HEK293 (cell line): ENCODE results near the gene RPUSD1.

Source experiments
- CTCF ChIA-PET: fragments of 350-600 bp; formaldehyde crosslinking; extraction: SDS; loops from one replicate; lab custom pipeline; 2021; ENCODE audit warnings: antibody characterized with exemption; lab: Yijun Ruan, JAX
- POLR2A ChIA-PET: fragments of 300-600 bp; formaldehyde crosslinking; extraction: SDS; loops from one replicate; lab custom pipeline; 2020; ENCODE audit warnings: antibody characterized with exemption, inconsistent platforms; lab: Yijun Ruan, JAX
- H3K27ac ChIP-seq: fragments of 200-500 bp; sonication (Bioruptor generic); 2 replicates; pipeline ENCODE4 v1.5.1; 2014; ENCODE audit warnings: low read depth, low read length, control low read depth, inconsistent platforms; ENCODE audit errors: extremely low read depth
- H3K36me3 ChIP-seq, 2 experiments: fragments of 200-500 bp in 1 of 2; sonication (Bioruptor generic) in 1 of 2; 1 replicate in 1 of 2; 2 replicates in 1 of 2; pipeline ENCODE4 v1.5.1; 2014 to 2017; ENCODE audit warnings: inconsistent platforms in 2 of 2, low read length in 2 of 2; ENCODE audit not compliant: control insufficient read depth in 2 of 2, insufficient read depth in 1 of 2
- H3K4me1 ChIP-seq: fragments of 200-500 bp; sonication (Bioruptor generic); 2 replicates; pipeline ENCODE4 v1.5.1; 2014; ENCODE audit warnings: mild to moderate bottlenecking, low read length, inconsistent platforms; ENCODE audit not compliant: control insufficient read depth, insufficient read depth
- H3K4me3 ChIP-seq: 2 replicates; pipeline ENCODE4 v1.5.1; 2011; ENCODE audit warnings: low read depth, mild to moderate bottlenecking, control low read depth, low read length, moderate library complexity
- H3K9me3 ChIP-seq: fragments of 200-500 bp; sonication (Bioruptor generic); 2 replicates; pipeline ENCODE4 v1.5.1; 2014; ENCODE audit warnings: low read depth, low read length, inconsistent platforms; ENCODE audit not compliant: control insufficient read depth, insufficient read depth
- EGR2 ChIP-seq: fragments of 450-650 bp; formaldehyde crosslinking; IDR thresholded peaks from 2 replicates; pipeline ENCODE4 v1.5.1; 2016; ENCODE audit warnings: low read depth, missing biosample characterization, missing genetic modification characterization
- KLF1 ChIP-seq: fragments of 450-650 bp; formaldehyde crosslinking; IDR thresholded peaks from 2 replicates; pipeline ENCODE4 v1.5.1; 2016; ENCODE audit warnings: missing biosample characterization, missing genetic modification characterization
- KLF7 ChIP-seq: fragments of 450-650 bp; formaldehyde crosslinking; IDR thresholded peaks from 2 replicates; pipeline ENCODE4 v1.5.1; 2016; ENCODE audit warnings: missing biosample characterization, missing genetic modification characterization, borderline replicate concordance
- SP2 ChIP-seq: fragments of 450-650 bp; formaldehyde crosslinking; IDR thresholded peaks from 2 replicates; pipeline ENCODE4 v1.5.1; 2016; ENCODE audit warnings: missing biosample characterization, missing genetic modification characterization
- ZFHX2 ChIP-seq: fragments of 450-650 bp; formaldehyde crosslinking; conservative IDR thresholded peaks from 2 replicates; pipeline ENCODE4 v1.5.1; 2016; ENCODE audit warnings: missing biosample characterization, missing genetic modification characterization
- ZNF23 ChIP-seq: fragments of 450-650 bp; formaldehyde crosslinking; IDR thresholded peaks from 2 replicates; pipeline ENCODE4 v1.5.1; 2016; ENCODE audit warnings: missing biosample characterization, missing genetic modification characterization, borderline replicate concordance
- ZNF266 ChIP-seq: fragments of 450-650 bp; formaldehyde crosslinking; IDR thresholded peaks from 2 replicates; pipeline ENCODE4 v1.5.1; 2016; ENCODE audit warnings: missing biosample characterization, missing genetic modification characterization, low read depth
- ZNF555 ChIP-seq: fragments of 450-650 bp; formaldehyde crosslinking; conservative IDR thresholded peaks from 2 replicates; pipeline ENCODE4 v1.5.1; 2017; ENCODE audit warnings: missing biosample characterization, mild to moderate bottlenecking, missing genetic modification characterization, inconsistent platforms
- ZNF558 ChIP-seq: fragments of 450-650 bp; formaldehyde crosslinking; IDR thresholded peaks from 2 replicates; pipeline ENCODE4 v1.5.1; 2016; ENCODE audit warnings: missing biosample characterization, missing genetic modification characterization
- ZNF621 ChIP-seq: fragments of 450-650 bp; formaldehyde crosslinking; IDR thresholded peaks from 2 replicates; pipeline ENCODE4 v1.5.1; 2017; ENCODE audit warnings: missing biosample characterization, missing genetic modification characterization
- ZNF624 ChIP-seq: fragments of 450-650 bp; formaldehyde crosslinking; IDR thresholded peaks from 2 replicates; pipeline ENCODE4 v1.5.1; 2017; ENCODE audit warnings: missing biosample characterization, missing genetic modification characterization
- ZNF658 ChIP-seq: fragments of 450-650 bp; formaldehyde crosslinking; IDR thresholded peaks from 2 replicates; pipeline ENCODE4; 2016; ENCODE audit warnings: missing biosample characterization, missing genetic modification characterization
- ZNF670 ChIP-seq: fragments of 450-650 bp; formaldehyde crosslinking; IDR thresholded peaks from 2 replicates; pipeline ENCODE4 v1.5.1; 2016; ENCODE audit warnings: missing biosample characterization, missing genetic modification characterization, low read depth
- ZNF785 ChIP-seq: fragments of 450-650 bp; formaldehyde crosslinking; IDR thresholded peaks from 2 replicates; pipeline ENCODE4 v1.5.1; 2016; ENCODE audit warnings: missing biosample characterization, missing genetic modification characterization
- ZSCAN30 ChIP-seq: fragments of 450-650 bp; IDR thresholded peaks from 2 replicates; pipeline ENCODE4 v1.5.1; 2018; ENCODE audit warnings: missing biosample characterization, mild to moderate bottlenecking, missing genetic modification characterization, moderate library complexity
- TF ChIP-seq, protein P1 (sequence below): fragments of 450-650 bp; formaldehyde crosslinking; optimal IDR thresholded peaks from 2 replicates; pipeline ENCODE3; 2016; ENCODE audit warnings: missing biosample characterization, mild to moderate bottlenecking, missing genetic modification characterization
- TF ChIP-seq, protein P2 (sequence below): fragments of 450-650 bp; formaldehyde crosslinking; IDR thresholded peaks from 2 replicates; pipeline ENCODE4; 2016; ENCODE audit warnings: missing biosample characterization, missing genetic modification characterization
- TF ChIP-seq, protein P3 (sequence below): fragments of 450-650 bp; formaldehyde crosslinking; IDR thresholded peaks from 2 replicates; pipeline ENCODE4 v1.5.1; 2016; ENCODE audit warnings: missing biosample characterization, missing genetic modification characterization
- TF ChIP-seq, protein P4 (sequence below): fragments of 450-650 bp; formaldehyde crosslinking; IDR thresholded peaks from 2 replicates; pipeline ENCODE4 v1.5.1; 2016; ENCODE audit warnings: missing biosample characterization, missing genetic modification characterization
- TF ChIP-seq, protein P5 (sequence below): fragments of 450-650 bp; formaldehyde crosslinking; IDR thresholded peaks from 2 replicates; pipeline ENCODE4 v1.5.1; 2016; ENCODE audit warnings: missing biosample characterization, missing genetic modification characterization
- TF ChIP-seq, protein P6 (sequence below): fragments of 450-650 bp; formaldehyde crosslinking; IDR thresholded peaks from 2 replicates; pipeline ENCODE4 v1.5.1; 2016; ENCODE audit warnings: missing biosample characterization, missing genetic modification characterization
- TF ChIP-seq, protein P7 (sequence below): fragments of 450-650 bp; formaldehyde crosslinking; IDR thresholded peaks from 2 replicates; pipeline ENCODE4 v1.5.1; 2016; ENCODE audit warnings: missing biosample characterization, missing genetic modification characterization, low read depth

RPUSD1 gene

DNA sequence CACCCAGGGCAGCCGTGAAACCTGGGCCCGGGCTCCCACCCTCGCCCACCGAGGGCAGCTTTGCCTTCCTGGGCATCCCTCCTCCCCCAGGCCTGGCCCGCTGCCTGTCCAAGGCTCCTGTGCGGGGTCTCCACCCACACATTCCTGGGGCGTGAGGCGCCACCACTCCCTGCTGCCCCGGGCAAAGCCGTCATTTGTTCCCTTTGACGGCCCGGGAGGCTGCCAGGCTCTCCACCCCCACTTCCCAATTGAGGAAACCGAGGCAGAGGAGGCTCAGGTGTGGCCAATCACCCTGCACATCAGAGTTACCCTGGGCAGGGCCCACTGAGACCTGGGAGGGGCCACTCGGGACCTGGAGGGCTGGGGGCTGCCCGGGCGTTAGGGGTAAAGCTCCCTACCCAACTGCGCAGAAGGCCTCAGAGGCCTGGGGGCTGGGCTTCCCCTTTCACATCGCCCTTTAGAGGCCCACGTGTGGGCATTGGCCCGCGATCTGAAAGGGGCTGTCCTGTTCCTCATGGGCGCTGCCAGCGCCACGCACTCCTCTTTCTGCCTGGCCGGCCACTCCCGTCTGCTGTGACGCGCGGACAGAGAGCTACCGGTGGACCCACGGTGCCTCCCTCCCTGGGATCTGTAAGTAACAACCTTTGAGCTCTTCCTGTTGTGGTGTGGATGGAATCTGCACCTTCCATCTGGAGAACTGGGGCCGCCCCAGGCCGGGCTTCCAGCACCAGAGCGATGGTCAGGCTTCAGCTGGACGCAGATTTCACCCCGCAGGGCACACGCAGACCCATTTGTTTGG lies 27.4 kb downstream of the RPUSD1 start, which contains the start of gene MSLN:
Gene MSLN, plus strand, starts transcription at position 190 of the 799 bp plus-strand sequence. CDS start 1,947 bp downstream, outside the sequence.
- Histone ChIP-seq H3K36me3 (no peaks in the 10 kb centered on the region), H3K4me1 (no peaks in the 10 kb centered on the region), H3K4me3 (no peak within 1 kb of the TSS), H3K9me3 (no peaks in the 10 kb centered on the region), H3K27ac (no peak within 1 kb of the TSS)
- POLR2A ChIA-PET = no interaction called here
- TF ChIP-seq EGR2 (peak; percentile 93), ZFHX2 (tag by site-specific recombination) (peak; percentile 94), ZNF266 (tag by site-specific recombination) (peak; percentile 93; the same call in 1 of the 2 replicates), KLF1 (peak; percentile 69)
- TF ChIP-seq, protein P1, sequence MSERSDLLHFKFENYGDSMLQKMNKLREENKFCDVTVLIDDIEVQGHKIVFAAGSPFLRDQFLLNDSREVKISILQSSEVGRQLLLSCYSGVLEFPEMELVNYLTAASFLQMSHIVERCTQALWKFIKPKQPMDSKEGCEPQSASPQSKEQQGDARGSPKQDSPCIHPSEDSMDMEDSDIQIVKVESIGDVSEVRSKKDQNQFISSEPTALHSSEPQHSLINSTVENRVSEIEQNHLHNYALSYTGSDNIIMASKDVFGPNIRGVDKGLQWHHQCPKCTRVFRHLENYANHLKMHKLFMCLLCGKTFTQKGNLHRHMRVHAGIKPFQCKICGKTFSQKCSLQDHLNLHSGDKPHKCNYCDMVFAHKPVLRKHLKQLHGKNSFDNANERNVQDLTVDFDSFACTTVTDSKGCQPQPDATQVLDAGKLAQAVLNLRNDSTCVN (tag by site-specific recombination) = no peak
- CTCF ChIA-PET = interaction anchor here (1.3 kb wide), 1 partner anchor 15 kb away, joined by 4 read pairs; no protein-coding TSS in a partner anchor

DNA sequence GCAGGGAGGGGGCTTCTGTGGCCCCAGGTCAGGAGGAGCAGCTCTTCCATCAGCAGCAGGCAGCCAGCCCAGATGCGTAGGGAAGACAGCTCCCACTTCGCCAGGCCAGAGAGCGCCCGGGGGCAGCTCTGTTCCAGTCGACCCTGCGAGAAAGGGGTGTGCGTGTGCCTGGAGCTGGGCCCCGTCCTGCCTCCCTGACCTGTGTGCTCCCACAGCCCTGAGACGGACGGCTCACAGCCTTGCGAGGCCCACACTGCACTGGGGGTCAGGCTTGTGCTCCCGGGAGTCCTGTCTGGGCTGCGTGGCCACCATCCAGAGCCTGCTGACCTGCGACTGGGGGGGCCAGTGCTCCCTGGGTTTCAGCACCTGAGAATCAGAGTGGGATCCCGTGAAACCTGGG lies 28.1 kb downstream of the RPUSD1 start:
- Histone ChIP-seq H3K4me3 (no peak overlapping the region), H3K4me1 (no peaks in the 10 kb centered on the region), H3K36me3 (no peaks in the 10 kb centered on the region), H3K27ac (no peak overlapping the region), H3K9me3 (no peaks in the 10 kb centered on the region)
- no peak for TF ChIP-seq ZNF558 (tag by site-specific recombination)
- TF ChIP-seq, protein P2, sequence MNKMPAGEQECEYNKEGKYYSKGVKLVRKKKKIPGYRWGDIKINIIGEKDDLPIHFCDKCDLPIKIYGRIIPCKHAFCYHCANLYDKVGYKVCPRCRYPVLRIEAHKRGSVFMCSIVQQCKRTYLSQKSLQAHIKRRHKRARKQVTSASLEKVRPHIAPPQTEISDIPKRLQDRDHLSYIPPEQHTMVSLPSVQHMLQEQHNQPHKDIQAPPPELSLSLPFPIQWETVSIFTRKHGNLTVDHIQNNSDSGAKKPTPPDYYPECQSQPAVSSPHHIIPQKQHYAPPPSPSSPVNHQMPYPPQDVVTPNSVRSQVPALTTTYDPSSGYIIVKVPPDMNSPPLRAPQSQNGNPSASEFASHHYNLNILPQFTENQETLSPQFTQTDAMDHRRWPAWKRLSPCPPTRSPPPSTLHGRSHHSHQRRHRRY (tag by site-specific recombination) = no peak
- TF ChIP-seq, protein P3, sequence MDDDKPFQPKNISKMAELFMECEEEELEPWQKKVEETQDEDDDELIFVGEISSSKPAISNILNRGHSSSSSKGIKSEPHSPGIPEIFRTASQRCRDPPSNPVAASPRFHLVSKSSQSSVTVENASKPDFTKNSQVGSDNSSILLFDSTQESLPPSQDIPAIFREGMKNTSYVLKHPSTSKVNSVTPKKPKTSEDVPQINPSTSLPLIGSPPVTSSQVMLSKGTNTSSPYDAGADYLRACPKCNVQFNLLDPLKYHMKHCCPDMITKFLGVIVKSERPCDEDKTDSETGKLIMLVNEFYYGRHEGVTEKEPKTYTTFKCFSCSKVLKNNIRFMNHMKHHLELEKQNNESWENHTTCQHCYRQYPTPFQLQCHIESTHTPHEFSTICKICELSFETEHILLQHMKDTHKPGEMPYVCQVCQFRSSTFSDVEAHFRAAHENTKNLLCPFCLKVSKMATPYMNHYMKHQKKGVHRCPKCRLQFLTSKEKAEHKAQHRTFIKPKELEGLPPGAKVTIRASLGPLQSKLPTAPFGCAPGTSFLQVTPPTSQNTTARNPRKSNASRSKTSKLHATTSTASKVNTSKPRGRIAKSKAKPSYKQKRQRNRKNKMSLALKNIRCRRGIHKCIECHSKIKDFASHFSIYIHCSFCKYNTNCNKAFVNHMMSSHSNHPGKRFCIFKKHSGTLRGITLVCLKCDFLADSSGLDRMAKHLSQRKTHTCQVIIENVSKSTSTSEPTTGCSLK (tag by site-specific recombination) = no peak
- no peak for TF ChIP-seq SP2 (tag by site-specific recombination)
- TF ChIP-seq ZNF785 (tag by site-specific recombination) = no peak
- TF ChIP-seq ZNF658 (tag by site-specific recombination) = no peak
- TF ChIP-seq ZNF621 = no peak
- TF ChIP-seq, protein P4, sequence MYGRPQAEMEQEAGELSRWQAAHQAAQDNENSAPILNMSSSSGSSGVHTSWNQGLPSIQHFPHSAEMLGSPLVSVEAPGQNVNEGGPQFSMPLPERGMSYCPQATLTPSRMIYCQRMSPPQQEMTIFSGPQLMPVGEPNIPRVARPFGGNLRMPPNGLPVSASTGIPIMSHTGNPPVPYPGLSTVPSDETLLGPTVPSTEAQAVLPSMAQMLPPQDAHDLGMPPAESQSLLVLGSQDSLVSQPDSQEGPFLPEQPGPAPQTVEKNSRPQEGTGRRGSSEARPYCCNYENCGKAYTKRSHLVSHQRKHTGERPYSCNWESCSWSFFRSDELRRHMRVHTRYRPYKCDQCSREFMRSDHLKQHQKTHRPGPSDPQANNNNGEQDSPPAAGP (tag by site-specific recombination) = no peak
- TF ChIP-seq ZNF670 (tag by site-specific recombination) = no peak
- TF ChIP-seq ZNF555 (tag by site-specific recombination) = no peak
- TF ChIP-seq KLF7 (tag by site-specific recombination) = no peak
- TF ChIP-seq, protein P5, sequence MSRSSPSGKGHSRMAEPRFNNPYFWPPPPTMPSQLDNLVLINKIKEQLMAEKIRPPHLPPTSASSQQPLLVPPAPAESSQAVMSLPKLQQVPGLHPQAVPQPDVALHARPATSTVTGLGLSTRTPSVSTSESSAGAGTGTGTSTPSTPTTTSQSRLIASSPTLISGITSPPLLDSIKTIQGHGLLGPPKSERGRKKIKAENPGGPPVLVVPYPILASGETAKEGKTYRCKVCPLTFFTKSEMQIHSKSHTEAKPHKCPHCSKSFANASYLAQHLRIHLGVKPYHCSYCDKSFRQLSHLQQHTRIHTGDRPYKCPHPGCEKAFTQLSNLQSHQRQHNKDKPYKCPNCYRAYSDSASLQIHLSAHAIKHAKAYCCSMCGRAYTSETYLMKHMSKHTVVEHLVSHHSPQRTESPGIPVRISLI (tag by site-specific recombination) = no peak
- TF ChIP-seq, protein P6, sequence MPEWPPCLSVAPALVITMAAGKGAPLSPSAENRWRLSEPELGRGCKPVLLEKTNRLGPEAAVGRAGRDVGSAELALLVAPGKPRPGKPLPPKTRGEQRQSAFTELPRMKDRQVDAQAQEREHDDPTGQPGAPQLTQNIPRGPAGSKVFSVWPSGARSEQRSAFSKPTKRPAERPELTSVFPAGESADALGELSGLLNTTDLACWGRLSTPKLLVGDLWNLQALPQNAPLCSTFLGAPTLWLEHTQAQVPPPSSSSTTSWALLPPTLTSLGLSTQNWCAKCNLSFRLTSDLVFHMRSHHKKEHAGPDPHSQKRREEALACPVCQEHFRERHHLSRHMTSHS (tag by site-specific recombination) = no peak
- TF ChIP-seq ZNF23 (tag by site-specific recombination) = no peak
- TF ChIP-seq, protein P7, sequence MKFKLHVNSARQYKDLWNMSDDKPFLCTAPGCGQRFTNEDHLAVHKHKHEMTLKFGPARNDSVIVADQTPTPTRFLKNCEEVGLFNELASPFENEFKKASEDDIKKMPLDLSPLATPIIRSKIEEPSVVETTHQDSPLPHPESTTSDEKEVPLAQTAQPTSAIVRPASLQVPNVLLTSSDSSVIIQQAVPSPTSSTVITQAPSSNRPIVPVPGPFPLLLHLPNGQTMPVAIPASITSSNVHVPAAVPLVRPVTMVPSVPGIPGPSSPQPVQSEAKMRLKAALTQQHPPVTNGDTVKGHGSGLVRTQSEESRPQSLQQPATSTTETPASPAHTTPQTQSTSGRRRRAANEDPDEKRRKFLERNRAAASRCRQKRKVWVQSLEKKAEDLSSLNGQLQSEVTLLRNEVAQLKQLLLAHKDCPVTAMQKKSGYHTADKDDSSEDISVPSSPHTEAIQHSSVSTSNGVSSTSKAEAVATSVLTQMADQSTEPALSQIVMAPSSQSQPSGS (tag by site-specific recombination) = no peak
- TF ChIP-seq ZNF624 (tag by site-specific recombination) = no peak
- TF ChIP-seq ZSCAN30 = no peak
- CTCF ChIA-PET = no interaction called here
- POLR2A ChIA-PET = interaction anchor here (0.7 kb wide), 1 partner anchor 23 kb away, joined by 3 read pairs; no protein-coding TSS in a partner anchor
